Spinal cord (tissue), 10 donors: ENCODE measurements around the gene GTF2IRD1. TPM values are rescaled to one million over a fixed set of nuclear protein-coding genes. Genes with fewer than 3 reads are reported as not detected.

Experiments used
- DNase-seq, 6 donors: peaks; one replicate each; pipeline versions ENCODE4 v3.0.0 to v3.0.0-alpha.2; 2013 to 2015; ENCODE audit warnings: low spot score in 6 of 6, low read depth in 4 of 6
- H3K27ac ChIP-seq: one replicate; pipeline ENCODE4 v1.5.1; 2013; ENCODE audit warnings: low read depth, low read length, control low read depth
- H3K27me3 ChIP-seq: one replicate; pipeline ENCODE4 v1.6.1; 2013; ENCODE audit warnings: low read length; ENCODE audit not compliant: control insufficient read depth, insufficient read depth
- H3K36me3 ChIP-seq: one replicate; pipeline ENCODE4 v1.6.1; 2013; ENCODE audit warnings: low read length; ENCODE audit not compliant: control insufficient read depth, insufficient read depth
- H3K4me1 ChIP-seq: one replicate; pipeline ENCODE4 v1.6.1; 2013; ENCODE audit warnings: low read length; ENCODE audit not compliant: control insufficient read depth, insufficient read depth
- H3K4me3 ChIP-seq: one replicate; pipeline ENCODE4 v1.5.1; 2013; ENCODE audit warnings: low read depth, low read length, control low read depth
- H3K9me3 ChIP-seq: one replicate; pipeline ENCODE4 v1.6.1; 2013; ENCODE audit warnings: low read length; ENCODE audit not compliant: control insufficient read depth, insufficient read depth
- WGBS: methylation state at CpG from one replicate; pipeline ENCODE4 v1.1.5; 2013; ENCODE audit warnings: missing lambda C conversion rate; ENCODE audit not compliant: insufficient coverage; 5-methylcytosine and 5-hydroxymethylcytosine counted together
- polyA plus RNA-seq, 2 donors: library from polyadenylated mRNA; unstranded; fragments of 120-200 nt; gene quantifications; one replicate each; pipeline ENCODE4 v1.2.1, GENCODE V29; 2013; ENCODE audit not compliant: insufficient read length in 2 of 2
- total RNA-seq, 2 donors: library from RNA; depleted of rRNA in 1 of 2; stranded (reverse); fragments of 120-200 nt in 1 of 2; fragments of >200 nt in 1 of 2; gene quantifications; one replicate each; pipeline versions ENCODE4 v1.2.3 to v1.2.4, GENCODE V29; 2013 to 2014
- donor health status: healthy.

GTF2IRD1 gene
- total and polyA plus RNA-seq, 4 donors = 10.0 to 33.5 (median 19.3) TPM

DNA sequence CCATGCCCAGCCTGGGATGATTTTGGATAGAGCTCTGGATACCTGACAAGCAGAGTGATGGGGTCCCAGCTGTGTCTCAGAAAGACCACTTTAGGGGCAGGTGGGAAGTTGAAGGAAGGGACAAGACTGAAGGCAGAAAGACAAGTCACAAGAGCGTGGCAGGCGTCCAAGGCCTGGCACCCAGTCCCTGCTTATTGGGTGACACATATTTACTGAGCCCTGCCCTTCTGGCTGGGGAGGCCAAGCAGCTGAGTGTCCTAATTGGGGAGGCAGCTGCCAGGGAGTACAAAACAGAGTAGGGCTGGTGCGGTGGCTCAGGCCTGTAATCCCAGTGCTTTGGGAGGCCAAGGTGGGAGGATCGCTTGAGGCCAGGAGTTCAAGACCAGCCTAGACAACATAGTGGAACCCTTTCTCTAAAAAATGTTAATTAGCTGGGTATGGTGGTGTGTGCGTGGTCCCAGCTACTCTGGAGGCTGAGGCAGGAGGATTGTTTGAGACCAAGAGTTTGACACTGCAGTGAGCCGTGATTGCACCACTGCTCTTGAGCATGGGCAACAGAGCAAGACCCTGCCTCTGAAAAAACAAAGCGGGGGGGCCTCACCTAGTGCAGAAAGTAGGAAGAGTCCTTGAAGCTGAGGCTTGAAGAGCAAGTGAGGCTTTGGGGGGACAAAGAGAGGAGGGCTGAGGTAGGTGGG, 150.8 kb downstream of the GTF2IRD1 start:
- Histone ChIP-seq H3K4me3 (no peak overlapping the region), H3K4me1 (peaks cover 11% of the 10 kb centered on the region), H3K27ac (no peak overlapping the region), H3K27me3 (no peaks in the 10 kb centered on the region), H3K36me3 (peaks cover 50% of the 10 kb centered on the region), H3K9me3 (no peaks in the 10 kb centered on the region)
- WGBS = 95% methylated on average over 5 of the region's 7 CpGs
- DNase-seq = no peak

DNA sequence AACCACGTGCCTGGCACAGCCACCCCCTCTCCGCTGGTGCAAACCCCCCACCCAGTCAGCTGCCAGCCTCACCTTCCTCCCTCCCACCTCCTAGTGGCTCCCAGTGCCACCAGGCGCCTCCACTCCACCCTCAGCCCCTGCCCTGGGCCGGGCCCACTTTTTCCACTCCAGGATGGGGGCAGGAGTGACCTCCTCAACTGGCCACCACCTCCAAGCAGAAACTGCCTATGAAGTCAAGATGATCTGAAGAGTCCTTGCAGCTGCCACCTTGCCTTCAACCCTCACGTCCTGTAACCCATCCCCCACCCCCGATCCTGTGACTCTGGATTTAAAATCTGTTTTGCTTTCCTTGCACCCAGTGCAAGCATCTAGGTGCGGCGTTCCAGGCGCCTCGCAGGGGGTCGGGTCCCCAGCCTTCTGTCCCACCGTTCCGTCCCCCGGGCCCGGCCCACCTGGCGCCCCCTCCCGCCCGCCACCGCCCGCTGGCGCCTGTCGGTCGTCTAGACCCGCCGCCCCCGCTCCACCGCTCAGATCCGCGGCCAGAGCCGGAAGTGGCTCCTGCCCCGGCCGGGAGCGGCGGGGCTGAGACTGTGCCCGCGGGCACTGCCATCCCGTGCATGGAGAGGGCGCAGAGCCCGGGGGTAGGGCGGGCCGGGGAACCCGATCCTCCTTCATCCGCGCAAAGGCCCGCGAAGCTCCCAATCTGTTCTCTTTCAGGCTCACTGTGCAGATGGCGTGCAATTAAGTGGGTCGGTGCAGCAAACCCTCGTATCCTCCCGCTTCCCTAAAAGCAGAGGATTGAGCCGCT, 152.6 kb downstream of the GTF2IRD1 start:
- peak in 2 of 6 donors; percentile 58 to 60 for DNase-seq
- Histone ChIP-seq H3K36me3 (peaks cover 32% of the 10 kb centered on the region), H3K27me3 (no peaks in the 10 kb centered on the region), H3K4me1 (peaks cover 11% of the 10 kb centered on the region), H3K27ac (no peak overlapping the region), H3K9me3 (no peaks in the 10 kb centered on the region), H3K4me3 (peak overlapping the region; percentile 16)
- WGBS = 13% methylated on average over 51 of the region's 51 CpGs

GRCh38 chr7:74606909-74607510, 153.3 kb downstream of the GTF2IRD1 start:
- Histone ChIP-seq H3K4me1 (peaks cover 11% of the 10 kb centered on the region), H3K27me3 (no peaks in the 10 kb centered on the region), H3K9me3 (no peaks in the 10 kb centered on the region), H3K36me3 (peaks cover 25% of the 10 kb centered on the region), H3K27ac (no peak overlapping the region), H3K4me3 (peak overlapping the region; percentile 16)
- peak in 2 of 6 donors; percentile 45 to 76 for DNase-seq
- WGBS = 80% methylated on average over 2 of the region's 15 CpGs

DNA sequence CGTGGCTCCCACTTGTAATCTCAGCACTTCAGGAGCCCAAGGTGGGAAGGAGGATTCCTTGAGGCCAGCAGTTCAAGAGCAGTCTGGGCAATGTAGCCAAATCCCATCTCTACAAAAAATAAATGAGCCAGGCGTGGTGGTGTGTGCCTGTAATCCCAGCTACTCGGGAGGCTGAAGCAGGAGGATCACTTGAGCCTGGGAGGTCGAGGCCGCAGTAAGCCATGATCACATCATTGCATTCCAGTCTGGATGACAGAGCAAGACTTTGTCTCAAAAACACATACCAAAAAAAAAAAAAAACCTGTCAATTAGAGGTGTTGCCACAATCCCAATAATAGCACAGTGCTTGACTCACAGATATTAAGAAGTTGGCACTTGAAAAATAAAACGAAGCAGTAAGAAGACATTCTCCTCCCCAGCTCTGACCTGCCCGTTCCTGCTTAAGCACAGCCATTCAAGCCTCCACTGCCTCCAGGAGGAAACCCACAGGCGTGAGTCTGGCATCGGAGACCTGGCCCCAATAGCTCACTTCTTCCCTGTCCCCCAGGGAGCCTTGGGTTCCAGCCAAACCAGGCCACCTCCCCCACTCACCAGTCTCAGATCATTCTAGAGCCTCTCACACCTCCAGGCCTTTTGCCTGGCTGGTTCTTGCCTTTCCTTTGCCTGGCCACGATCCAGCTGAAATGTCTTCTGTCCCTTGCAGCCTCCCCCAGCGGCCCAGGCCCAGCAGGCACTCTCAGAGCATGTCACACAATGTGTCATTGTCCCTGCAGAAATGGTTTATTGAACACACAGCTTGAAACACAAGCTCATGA, 158.5 kb downstream of the GTF2IRD1 start:
- Histone ChIP-seq H3K9me3 (no peaks in the 10 kb centered on the region), H3K27me3 (no peaks in the 10 kb centered on the region), H3K27ac (peak overlapping the region; percentile 71), H3K36me3 (peaks cover 5% of the 10 kb centered on the region), H3K4me1 (peaks cover 14% of the 10 kb centered on the region), H3K4me3 (no peak overlapping the region)
- peak in 2 of 6 donors; percentile 74 to 75 for DNase-seq
- 38% methylated on average over 9 of the region's 11 CpGs for WGBS

GRCh38 chr7:74615933-74616780, 162.5 kb downstream of the GTF2IRD1 start:
- Histone ChIP-seq H3K27ac (no peak overlapping the region), H3K4me3 (no peak overlapping the region), H3K27me3 (no peaks in the 10 kb centered on the region), H3K4me1 (peaks cover 28% of the 10 kb centered on the region), H3K9me3 (no peaks in the 10 kb centered on the region), H3K36me3 (peaks cover 5% of the 10 kb centered on the region)
- DNase-seq = peak in 1 of 6 donors; percentile 40
- 84% methylated on average over 4 of the region's 13 CpGs for WGBS

- Histone ChIP-seq H3K27me3 (no peaks in the 10 kb centered on the region), H3K9me3 (no peaks in the 10 kb centered on the region), H3K36me3 (peaks cover 5% of the 10 kb centered on the region), H3K27ac (no peak overlapping the region), H3K4me3 (no peak overlapping the region), H3K4me1 (peaks cover 26% of the 10 kb centered on the region)
- DNase-seq = peak in 2 of 6 donors; percentile 29 to 41
- WGBS = 71% methylated on average over 6 of the region's 9 CpGs
Measured at GRCh38 chr7:74617180-74617744, 163.6 kb downstream of the GTF2IRD1 start.

- H3K36me3 ChIP-seq = peaks cover 5% of the 10 kb centered on the region
- no peak for DNase-seq
- H3K4me1 ChIP-seq = peaks cover 19% of the 10 kb centered on the region
- WGBS = 69% methylated on average over 14 of the region's 14 CpGs
- H3K9me3 ChIP-seq = no peaks in the 10 kb centered on the region
- no peaks in the 10 kb centered on the region for H3K27me3 ChIP-seq
- no peak overlapping the region for H3K27ac ChIP-seq
- no peak overlapping the region for H3K4me3 ChIP-seq
Measured at GRCh38 chr7:74619235-74619860, 165.6 kb downstream of the GTF2IRD1 start.

DNA sequence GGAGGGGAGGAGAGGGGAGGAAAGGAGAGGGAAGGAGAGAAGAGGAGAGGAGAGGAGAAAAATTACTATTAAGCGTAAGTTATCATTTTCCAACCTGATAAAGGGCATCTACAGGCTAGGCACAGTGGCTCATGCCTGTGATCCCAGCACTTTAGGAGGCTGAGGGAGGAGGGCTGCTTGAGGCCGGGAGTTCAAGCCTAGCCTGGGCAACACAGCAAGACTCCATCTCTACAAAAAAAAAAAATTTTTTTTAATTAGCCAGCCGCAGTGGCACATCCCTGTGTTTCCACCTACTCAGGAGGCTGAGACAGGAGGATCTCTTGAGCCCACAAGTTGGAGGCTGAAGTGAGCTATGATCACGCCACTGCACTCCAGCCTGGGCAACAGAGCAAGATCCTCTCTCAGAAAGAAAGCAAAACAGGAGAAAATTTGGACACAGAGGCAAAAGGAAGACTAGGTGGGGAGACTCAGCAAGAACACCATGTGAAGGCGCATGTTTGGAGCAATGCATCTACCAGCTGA, 168.6 kb downstream of the GTF2IRD1 start:
- Histone ChIP-seq H3K27ac (no peak overlapping the region), H3K27me3 (no peaks in the 10 kb centered on the region), H3K36me3 (peaks cover 1% of the 10 kb centered on the region), H3K4me3 (no peak overlapping the region), H3K4me1 (peaks cover 17% of the 10 kb centered on the region), H3K9me3 (no peaks in the 10 kb centered on the region)
- 95% methylated on average over 3 of the region's 5 CpGs for WGBS
- no peak for DNase-seq
